DND-41 (cell line): ENCODE measurements around the gene MYO1H.

Experiments
- ATAC-seq: fragments of 200-7000 bp; cut with Tn5 transposase; 3 replicates; pipeline ENCODE4 v1.9.1; 2021; ENCODE audit warnings: low read depth; ENCODE audit not compliant: insufficient read depth
- DNase-seq: peaks from one replicate; pipeline ENCODE4 v3.0.0-alpha.2; 2020
- H2AFZ ChIP-seq: 2 replicates; pipeline ENCODE4 v1.6.0; 2012; ENCODE audit warnings: low read depth, low read length
- H3K27ac ChIP-seq: 2 replicates; pipeline ENCODE4 v1.5.1; 2012; ENCODE audit warnings: low read length, inconsistent platforms
- H3K27me3 ChIP-seq: fragments of 200-600 bp; sonication (generic); 2 replicates; pipeline ENCODE4 v1.6.0; 2012; ENCODE audit warnings: low read length, mild to moderate bottlenecking, inconsistent platforms; ENCODE audit not compliant: insufficient read depth, poor library complexity
- H3K36me3 ChIP-seq: 2 replicates; pipeline ENCODE4 v1.5.1; 2012; ENCODE audit warnings: low read length, inconsistent platforms; ENCODE audit not compliant: insufficient read depth
- H3K4me1 ChIP-seq: 2 replicates; pipeline ENCODE4 v1.5.1; 2012; ENCODE audit warnings: mild to moderate bottlenecking, low read length; ENCODE audit not compliant: insufficient read depth
- H3K4me2 ChIP-seq: 2 replicates; pipeline ENCODE4 v1.6.0; 2012; ENCODE audit warnings: mild to moderate bottlenecking, moderate library complexity, low read length, inconsistent platforms; ENCODE audit not compliant: insufficient read depth
- H3K4me3 ChIP-seq, 2 experiments: fragments of 200-600 bp in 1 of 2; shearing (Covaris generic) in 1 of 2; 2 replicates each; pipeline ENCODE4 v1.5.1; 2012 to 2016; ENCODE audit warnings: inconsistent platforms in 2 of 2, low read length in 2 of 2, mild to moderate bottlenecking in 2 of 2, low read depth in 1 of 2, moderate library complexity in 1 of 2
- H3K79me2 ChIP-seq: 2 replicates; pipeline ENCODE4 v1.6.0; 2012; ENCODE audit warnings: low read length, inconsistent platforms; ENCODE audit not compliant: insufficient read depth
- H3K9ac ChIP-seq: 2 replicates; pipeline ENCODE4 v1.6.0; 2012; ENCODE audit warnings: low read depth, mild to moderate bottlenecking, inconsistent platforms, low read length, moderate library complexity
- H3K9me3 ChIP-seq: 2 replicates; pipeline ENCODE4 v1.5.1; 2012; ENCODE audit warnings: low read length, moderate library complexity, mild to moderate bottlenecking, inconsistent platforms; ENCODE audit not compliant: insufficient read depth, severe bottlenecking
- H4K20me1 ChIP-seq: 2 replicates; pipeline ENCODE4 v1.6.0; 2012; ENCODE audit warnings: low read length; ENCODE audit not compliant: insufficient read depth
- CTCF ChIP-seq: IDR thresholded peaks from 2 replicates; pipeline ENCODE4 v1.5.1; 2012; ENCODE audit warnings: borderline replicate concordance, low read length, moderate library complexity, mild to moderate bottlenecking; ENCODE audit not compliant: poor library complexity, severe bottlenecking; ENCODE audit errors: extremely low read depth
- EZH2 ChIP-seq: IDR thresholded peaks from 3 replicates; pipeline ENCODE4 v1.6.1; 2012; ENCODE audit warnings: borderline replicate concordance, low read depth, mild to moderate bottlenecking, moderate library complexity, low read length, inconsistent platforms; ENCODE audit not compliant: severe bottlenecking

The MYO1H gene

GRCh38 chr12:109446869-109447268 is 99.2 kb downstream of the MYO1H start:
- Histone ChIP-seq H3K36me3 (peaks cover 52% of the 10 kb centered on the region), H3K9ac (no peak overlapping the region), H2AFZ (no peak overlapping the region), H3K4me1 (no peaks in the 10 kb centered on the region), H3K4me2 (no peak overlapping the region), H3K27me3 (no peaks in the 10 kb centered on the region), H3K4me3 (no peak overlapping the region), H3K79me2 (no peaks in the 10 kb centered on the region), H4K20me1 (peaks cover 12% of the 10 kb centered on the region), H3K9me3 (no peaks in the 10 kb centered on the region), H3K27ac (no peak overlapping the region)
- no peak for TF ChIP-seq EZH2
- TF ChIP-seq CTCF, result no peak
- ATAC-seq (no peak), DNase-seq (no peak)

GRCh38 chr12:109447482-109447881 is 99.8 kb downstream of the MYO1H start:
- H3K9me3 ChIP-seq, result no peaks in the 10 kb centered on the region
- ATAC-seq (no peak), DNase-seq (no peak)
- H3K27ac ChIP-seq, result no peak overlapping the region
- H3K36me3 ChIP-seq, result peaks cover 58% of the 10 kb centered on the region
- no peak overlapping the region for H3K9ac ChIP-seq
- H3K27me3 ChIP-seq, result no peaks in the 10 kb centered on the region
- H3K4me2 ChIP-seq, result no peak overlapping the region
- H3K4me3 ChIP-seq, result no peak overlapping the region
- no peaks in the 10 kb centered on the region for H3K79me2 ChIP-seq
- H2AFZ ChIP-seq, result no peak overlapping the region
- TF ChIP-seq CTCF, result no peak
- TF ChIP-seq EZH2, result no peak
- H3K4me1 ChIP-seq, result no peaks in the 10 kb centered on the region
- H4K20me1 ChIP-seq, result peaks cover 12% of the 10 kb centered on the region

GRCh38 chr12:109448272-109448671 is 100.6 kb downstream of the MYO1H start:
- Histone ChIP-seq H3K79me2 (no peaks in the 10 kb centered on the region), H3K27me3 (no peaks in the 10 kb centered on the region), H3K4me1 (no peaks in the 10 kb centered on the region), H3K27ac (no peak overlapping the region), H3K9me3 (no peaks in the 10 kb centered on the region), H3K4me2 (no peak overlapping the region), H2AFZ (no peak overlapping the region), H3K4me3 (no peak overlapping the region), H3K9ac (no peak overlapping the region), H4K20me1 (peaks cover 14% of the 10 kb centered on the region), H3K36me3 (peaks cover 61% of the 10 kb centered on the region)
- DNase-seq (no peak), ATAC-seq (no peak)
- no peak for TF ChIP-seq EZH2
- no peak for TF ChIP-seq CTCF

GRCh38 chr12:109448707-109449390 is 101.1 kb downstream of the MYO1H start:
- Histone ChIP-seq H2AFZ (no peak overlapping the region), H3K9ac (no peak overlapping the region), H3K79me2 (no peaks in the 10 kb centered on the region), H3K4me3 (no peak overlapping the region), H3K9me3 (no peaks in the 10 kb centered on the region), H4K20me1 (peaks cover 14% of the 10 kb centered on the region), H3K27me3 (no peaks in the 10 kb centered on the region), H3K4me1 (no peaks in the 10 kb centered on the region), H3K4me2 (no peak overlapping the region), H3K27ac (no peak overlapping the region), H3K36me3 (peaks cover 65% of the 10 kb centered on the region)
- ATAC-seq (no peak), DNase-seq (no peak)
- TF ChIP-seq CTCF (no peak), EZH2 (no peak)
